HG03558 (cell line): Measurements from ENCODE around the gene MAJIN.
"Not testable (repeated sequence)": the region's sequence is repeated elsewhere in the genome, so short reads cannot be mapped to it uniquely, and the experiment has no call there.

ENCODE experiments used
- ATAC-seq: cut with Tn5 transposase; IDR thresholded peaks from one replicate; pipeline ENCODE4 v1.9.1; 2021; ENCODE audit warnings: moderate number of reproducible peaks; ENCODE audit not compliant: unreplicated experiment; ENCODE audit errors: extremely low read depth

Gene MAJIN

GRCh38 chr11:64971421-64972233 is at the start of gene MAJIN:
MAJIN (minus strand) TSS chr11:64972108; CDS start chr11:64959405, 12,703 bp downstream.
- no peak for ATAC-seq

- no peak for ATAC-seq
These were observed 49.6 kb upstream of the MAJIN start for GRCh38 chr11:65021509-65021908.

- ATAC-seq: no peak
These were observed 49.1 kb upstream of the MAJIN start for GRCh38 chr11:65021003-65021402.

- ATAC-seq: no peak
These were observed 47.9 kb upstream of the MAJIN start for GRCh38 chr11:65019824-65020223.

GRCh38 chr11:65017937-65018336 is 46.0 kb upstream of the MAJIN start:
- no peak for ATAC-seq

GRCh38 chr11:65016705-65017104 is 44.8 kb upstream of the MAJIN start:
- no peak for ATAC-seq

GRCh38 chr11:65014726-65015227 is 42.9 kb upstream of the MAJIN start:
- no peak for ATAC-seq

- ATAC-seq: no peak
These were observed 42.2 kb upstream of the MAJIN start, which contains the start of gene ARL2 for GRCh38 chr11:65013888-65014725. ARL2 (plus strand) TSS chr11:65014160; CDS start chr11:65014208, 48 bp downstream.

- no peak for ATAC-seq
These were observed 41.4 kb upstream of the MAJIN start for GRCh38 chr11:65013130-65013887.

GRCh38 chr11:65008873-65009272 is 37.0 kb upstream of the MAJIN start:
- ATAC-seq: no peak

GRCh38 chr11:65008016-65008415 is 36.1 kb upstream of the MAJIN start:
- no peak for ATAC-seq

- ATAC-seq: not testable (repeated sequence)
These were observed 32.1 kb upstream of the MAJIN start for GRCh38 chr11:65003968-65004367.

GRCh38 chr11:65003282-65003681 is 31.4 kb upstream of the MAJIN start:
- no peak for ATAC-seq

- ATAC-seq: no peak
These were observed 30.8 kb upstream of the MAJIN start for GRCh38 chr11:65002706-65003105.

- ATAC-seq: no peak
These were observed 27.6 kb upstream of the MAJIN start for GRCh38 chr11:64999478-64999877.

GRCh38 chr11:64998690-64999431 is 27.0 kb upstream of the MAJIN start:
- no peak for ATAC-seq

GRCh38 chr11:64998141-64998540 is 26.2 kb upstream of the MAJIN start:
- no peak for ATAC-seq

GRCh38 chr11:64996710-64997380 is 24.9 kb upstream of the MAJIN start, which contains the start of gene BATF2:
BATF2 (minus strand) TSS chr11:64996971; CDS start chr11:64996914, 57 bp downstream.
- ATAC-seq: no peak

GRCh38 chr11:64996327-64996709 is 24.4 kb upstream of the MAJIN start:
- no peak for ATAC-seq
